ENCODE data around the gene PAX5.

- no peak for TF ChIP-seq POLR2A (IDR thresholded peaks at IDR 0.05)
- TF ChIP-seq CTCF (IDR thresholded peaks at IDR 0.05), result no peak
These were observed 230.1 kb downstream of the PAX5 start for GRCh38 chr9:36803961-36804360.
